Small intestine (tissue), 7 donors: Measurements from ENCODE around the gene ZYX. TPM values are rescaled to one million over a fixed set of nuclear protein-coding genes. Genes with fewer than 3 reads are reported as not detected.
A peak's percentile ranks its signal among the peaks of the same experiment; 100 is the strongest.

Source experiments
- DNase-seq, 2 donors: peaks; one replicate each; pipeline versions ENCODE4 v3.0.0 to v3.0.0-alpha.2; 2013
- FAIRE-seq: peaks from 2 replicates; lab custom pipeline; 2012; peaks lifted over from hg19 to GRCh38; lab: Jason Lieb, UNC
- H3K27ac ChIP-seq, 3 donors: one replicate each; pipeline ENCODE4 v1.5.1; 2013; ENCODE audit warnings: low read length in 2 of 3, mild to moderate bottlenecking in 2 of 3, control low read depth in 1 of 3, inconsistent platforms in 1 of 3, low read depth in 1 of 3, moderate library complexity in 1 of 3
- H3K27me3 ChIP-seq, 3 donors: one replicate each; pipeline ENCODE4 v1.6.1; 2013; ENCODE audit warnings: low read length in 3 of 3, inconsistent platforms in 1 of 3; ENCODE audit not compliant: control insufficient read depth in 3 of 3, insufficient read depth in 3 of 3
- H3K36me3 ChIP-seq, 3 donors: one replicate each; pipeline ENCODE4 v1.6.1; 2013; ENCODE audit warnings: low read length in 3 of 3, inconsistent platforms in 1 of 3, low read depth in 1 of 3, mild to moderate bottlenecking in 1 of 3, moderate library complexity in 1 of 3; ENCODE audit not compliant: control insufficient read depth in 3 of 3, insufficient read depth in 2 of 3
- H3K4me1 ChIP-seq, 3 donors: one replicate each; pipeline ENCODE4 v1.6.1; 2013; ENCODE audit warnings: low read length in 2 of 3, inconsistent platforms in 1 of 3, low read depth in 1 of 3, mild to moderate bottlenecking in 1 of 3, moderate library complexity in 1 of 3; ENCODE audit not compliant: control insufficient read depth in 3 of 3, insufficient read depth in 2 of 3
- H3K4me3 ChIP-seq, 3 donors: one replicate each; pipeline ENCODE4 v1.5.1; 2013; ENCODE audit warnings: low read length in 3 of 3, control low read depth in 1 of 3, inconsistent platforms in 1 of 3, low read depth in 1 of 3, mild to moderate bottlenecking in 1 of 3, moderate library complexity in 1 of 3
- H3K9me3 ChIP-seq, 2 donors: one replicate each; pipeline ENCODE4 v1.6.1; 2013; ENCODE audit warnings: low read depth in 1 of 2, low read length in 1 of 2; ENCODE audit not compliant: control insufficient read depth in 2 of 2, insufficient read depth in 1 of 2
- WGBS, 3 donors: extraction: QIAGEN DNeasy Blood & Tissue Kit; methylation state at CpG; one replicate each; pipeline ENCODE4 v1.1.7; 2013; 5-methylcytosine and 5-hydroxymethylcytosine counted together
- polyA plus RNA-seq, 4 donors: library from polyadenylated mRNA; stranded (reverse) in 3 of 4; unstranded in 1 of 4; fragments of 200-250 nt in 3 of 4; fragments of 120-200 nt in 1 of 4; gene quantifications; one replicate each; pipeline versions ENCODE4 v1.2.1 to v1.2.3, GENCODE V29; 2013
- donor health status: healthy with polysubstance abuse.
- donor health status: control.
- donor health status: control.
- donor health status: Bipolar disorder and iron deficiency.
- donor health status: healthy.

The ZYX gene
- polyA plus RNA-seq, 4 donors = 50.3 to 77.1 (median 62.0) TPM

DNA sequence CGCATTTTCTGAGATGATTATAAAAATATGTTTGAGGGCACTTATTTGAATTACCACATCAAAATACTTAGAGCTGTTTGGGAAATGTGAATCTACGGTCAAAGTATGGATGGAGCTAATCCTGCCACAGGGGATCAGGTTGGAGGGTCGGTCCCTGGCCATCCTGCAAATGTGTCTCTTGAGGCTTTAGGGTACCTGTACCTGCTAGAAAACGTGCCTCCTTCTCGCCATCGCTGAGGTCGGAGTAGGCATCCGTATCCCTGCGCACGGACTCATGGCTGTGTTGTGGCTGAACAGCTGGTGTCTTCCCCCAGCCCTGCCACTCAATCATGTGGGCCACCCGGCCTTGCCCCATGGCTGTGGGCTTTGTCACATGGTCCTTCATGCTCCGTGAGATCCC, 22.5 kb upstream of the ZYX start:
- WGBS, 3 donors = 88 to 91% (median 89%) methylated on average over 12 of the region's 12 CpGs
- no peak for FAIRE-seq
- no peak for DNase-seq
- Histone ChIP-seq H3K36me3 (no peaks in the 10 kb centered on the region), H3K27me3 (peaks cover 4 to 42% (median 10%) of the 10 kb centered on the region in 3 donors), H3K4me3 (no peak overlapping the region), H3K27ac (no peak overlapping the region), H3K9me3 (no peaks in the 10 kb centered on the region), H3K4me1 (peaks cover 2 to 5% (median 3%) of the 10 kb centered on the region in 3 donors)

GRCh38 chr7:143359771-143360353, 21.3 kb upstream of the ZYX start:
- Histone ChIP-seq H3K36me3 (no peaks in the 10 kb centered on the region), H3K27me3 (peaks cover 4 to 54% (median 11%) of the 10 kb centered on the region in 3 donors), H3K4me1 (peaks cover 2 to 5% (median 3%) of the 10 kb centered on the region in 3 donors), H3K9me3 (no peaks in the 10 kb centered on the region), H3K27ac (no peak overlapping the region), H3K4me3 (no peak overlapping the region)
- FAIRE-seq = no peak
- WGBS, 3 donors = 73 to 78% (median 73%) methylated on average over 11 of the region's 11 CpGs
- no peak for DNase-seq

DNA sequence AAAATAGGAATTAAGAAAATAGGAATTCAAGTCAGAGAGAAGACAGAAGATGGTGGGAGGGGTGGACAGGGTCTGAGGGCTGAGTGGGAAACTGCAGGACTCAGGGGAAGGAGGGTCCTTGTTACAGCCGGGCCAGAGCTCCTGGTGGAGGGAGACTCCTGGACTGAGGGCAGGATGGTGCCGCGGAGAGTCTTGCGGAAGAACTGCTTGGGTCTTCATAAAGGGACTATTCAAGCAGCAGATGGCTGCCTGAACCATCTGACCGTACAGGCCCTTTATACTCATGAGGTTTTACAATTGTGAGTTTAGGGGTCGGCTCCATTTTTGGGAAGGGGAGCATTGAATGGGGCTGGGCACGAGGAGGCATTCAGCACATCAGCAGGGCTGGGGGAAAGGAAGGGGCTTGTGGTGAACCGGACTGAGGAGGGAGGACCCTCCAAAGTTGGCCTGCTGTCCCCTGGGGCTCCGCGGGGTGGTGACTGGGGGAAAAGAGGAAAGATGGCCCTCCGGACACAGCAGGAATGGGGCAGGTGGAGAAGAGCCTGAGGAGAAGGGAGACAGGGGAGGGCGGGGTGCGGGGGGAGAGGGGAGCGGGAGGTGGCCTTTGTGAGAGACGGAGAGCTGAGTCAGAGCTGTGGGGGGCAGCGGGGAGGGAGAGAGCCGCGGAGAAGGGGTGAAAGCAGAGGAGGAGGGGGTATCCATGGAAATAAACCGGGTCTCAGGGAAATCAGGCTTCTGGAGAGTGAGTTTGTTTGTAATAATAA, 20.2 kb upstream of the ZYX start:
- 31 to 43% (median 40%) methylated on average over 16 to 19 of the region's 19 CpGs for WGBS, 3 donors
- no peak for DNase-seq
- peaks cover 2 to 5% (median 3%) of the 10 kb centered on the region in 3 donors for H3K4me1 ChIP-seq

DNA sequence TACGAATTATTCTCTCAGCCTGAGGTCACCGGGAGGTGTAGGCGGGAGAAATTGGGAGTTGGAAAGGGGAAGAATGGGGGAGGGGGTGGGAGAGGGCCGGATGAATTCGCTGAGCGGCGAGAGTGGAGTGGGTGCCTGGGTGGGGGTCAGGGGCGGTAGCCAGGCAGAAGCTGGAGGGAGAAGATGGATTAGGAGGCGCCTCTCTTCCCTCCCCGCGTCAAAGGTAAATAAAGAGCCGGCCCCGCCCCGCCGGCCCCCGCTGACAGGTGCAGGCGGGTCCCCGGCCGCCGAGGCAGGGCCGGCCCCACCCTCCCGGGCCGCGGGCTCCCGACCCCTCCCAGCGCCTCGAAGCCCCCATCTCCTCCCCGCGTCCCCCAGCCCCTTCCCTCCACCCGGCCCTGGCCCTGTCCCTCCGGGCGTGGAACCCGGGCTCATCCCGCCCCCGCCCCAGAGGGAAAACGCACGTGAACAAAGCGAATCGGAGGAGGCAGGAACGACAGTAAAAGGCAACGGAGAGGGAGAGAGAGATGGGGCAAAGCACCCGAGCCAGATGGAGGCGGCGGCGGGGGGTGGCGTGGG, 19.5 kb upstream of the ZYX start:
- DNase-seq = no peak
- Histone ChIP-seq H3K27me3 (peaks cover 4 to 61% (median 11%) of the 10 kb centered on the region in 3 donors), H3K27ac (no peak overlapping the region), H3K36me3 (no peaks in the 10 kb centered on the region), H3K9me3 (no peaks in the 10 kb centered on the region), H3K4me1 (peaks cover 2 to 5% (median 3%) of the 10 kb centered on the region in 3 donors), H3K4me3 (peak overlapping the region; percentile 31 to 64 (median 56))
- WGBS, 3 donors = 3 to 5% (median 4%) methylated on average over 29 to 46 of the region's 46 CpGs
- no peak for FAIRE-seq

More for the DNA sequence above, 20.2 kb upstream of the ZYX start:
- Histone ChIP-seq H3K27ac (no peak overlapping the region), H3K9me3 (no peaks in the 10 kb centered on the region), H3K27me3 (peaks cover 4 to 61% (median 11%) of the 10 kb centered on the region in 3 donors), H3K36me3 (no peaks in the 10 kb centered on the region), H3K4me3 (no peak overlapping the region)
- no peak for FAIRE-seq

DNA sequence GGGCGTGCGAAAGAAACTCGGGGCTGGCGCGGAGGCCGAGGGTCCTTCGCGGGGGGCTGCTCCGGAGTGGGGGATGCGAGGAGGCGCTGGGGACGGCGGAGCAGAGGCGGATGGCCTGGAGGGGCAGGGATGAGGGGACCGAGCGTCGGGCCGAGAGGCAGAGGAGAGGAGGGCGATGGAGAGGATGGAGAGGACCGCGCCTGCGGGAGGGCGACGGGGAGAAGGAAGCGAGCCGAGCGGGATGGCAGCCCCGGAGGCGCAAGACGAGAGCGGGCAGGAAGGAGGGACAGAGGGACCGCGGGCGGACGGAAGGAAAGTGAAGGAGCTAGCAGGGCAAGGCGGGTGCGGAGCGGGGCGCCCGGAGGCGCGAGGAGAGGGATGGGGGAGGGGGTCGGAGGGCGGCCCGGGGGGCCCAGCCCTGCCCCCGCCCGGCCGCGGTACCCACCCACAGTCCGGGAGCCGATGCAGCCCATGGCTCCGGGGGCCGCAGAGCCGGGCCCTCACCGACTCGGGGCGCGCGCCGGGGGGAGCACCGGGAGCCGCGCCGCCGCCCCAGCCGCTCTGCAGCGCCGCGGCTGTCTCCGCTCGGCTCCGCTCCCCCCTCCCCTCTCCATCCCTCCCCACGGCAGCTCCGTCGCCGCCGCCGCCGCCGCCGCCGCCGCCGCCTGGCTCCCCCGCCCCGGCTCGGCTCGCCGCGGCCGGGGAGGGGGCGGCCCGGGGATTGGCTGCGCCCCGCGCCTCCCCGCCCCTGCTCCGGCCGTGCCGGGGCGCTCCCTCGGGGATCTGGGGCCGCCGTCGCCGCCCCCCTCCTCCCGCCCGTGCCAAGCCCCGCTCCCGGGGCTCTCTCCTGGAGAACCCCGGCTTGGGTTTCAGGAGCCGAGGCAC, 18.8 kb upstream of the ZYX start, which contains the start of gene FAM131B:
FAM131B (minus strand) TSS at position 583 of the 885 bp plus-strand sequence; CDS start at position 473, 110 bp downstream.
- 0 to 2% (median 1%) methylated on average over 39 to 112 of the region's 112 CpGs for WGBS, 3 donors
- no peak for FAIRE-seq

DNA sequence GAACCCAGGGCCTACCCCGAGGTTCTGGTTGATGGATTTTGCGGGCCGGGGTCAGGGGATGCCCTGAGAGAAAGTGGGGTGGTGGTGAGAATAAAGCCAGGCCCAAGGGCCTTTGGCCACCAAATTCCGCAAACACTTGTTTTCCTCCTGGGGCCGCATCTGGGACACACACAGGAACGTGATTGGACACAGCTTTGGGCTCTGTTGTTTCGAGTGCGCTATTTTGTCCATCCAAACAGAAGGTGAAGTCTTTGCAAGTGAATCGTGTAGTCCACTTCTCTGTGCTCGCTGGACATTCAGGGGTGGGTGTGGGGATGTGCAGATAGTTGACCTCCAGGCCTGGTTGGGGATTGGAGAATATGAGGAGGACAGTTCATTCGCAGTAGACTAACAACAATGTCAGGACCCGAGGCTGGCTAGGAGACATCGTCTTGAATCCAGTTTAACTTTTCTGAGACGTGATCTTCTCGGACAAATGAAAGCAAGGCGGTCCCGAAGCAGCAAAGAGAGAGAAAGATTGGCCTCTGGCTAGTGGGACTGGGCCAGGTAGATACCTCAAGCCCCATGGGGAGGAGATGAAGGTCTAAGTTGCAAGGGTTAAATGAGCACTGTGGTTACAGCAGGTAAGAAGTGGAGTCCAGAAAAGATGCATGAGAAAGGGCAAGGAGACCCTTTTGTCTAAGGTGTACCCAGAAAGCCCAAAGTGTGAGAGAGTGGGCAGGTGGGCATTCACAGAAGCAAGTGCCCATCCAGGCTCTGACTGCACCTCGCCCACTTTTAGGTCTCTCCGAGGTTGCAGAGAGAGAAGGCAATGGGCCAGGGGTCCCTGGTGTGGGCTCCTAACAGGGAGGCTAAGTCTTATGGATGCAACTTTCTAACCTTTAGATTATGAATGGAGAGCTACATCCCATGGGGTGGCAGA, 17.9 kb upstream of the ZYX start:
- no peak overlapping the region for H3K27ac ChIP-seq
- FAIRE-seq (no peak), DNase-seq (no peak)
- WGBS, 3 donors = 59 to 63% (median 61%) methylated on average over 19 of the region's 19 CpGs
- peak overlapping the region in 1 of 3 donors; percentile 64 for H3K4me3 ChIP-seq
- peaks cover 4 to 61% (median 11%) of the 10 kb centered on the region in 3 donors for H3K27me3 ChIP-seq
- no peaks in the 10 kb centered on the region for H3K9me3 ChIP-seq
- peaks cover 3 to 5% (median 3%) of the 10 kb centered on the region in 3 donors for H3K4me1 ChIP-seq
- no peaks in the 10 kb centered on the region for H3K36me3 ChIP-seq

More for the DNA sequence above, 18.8 kb upstream of the ZYX start, which contains the start of gene FAM131B:
- H3K27ac ChIP-seq = no peak within 1 kb of the TSS
- peak within 1 kb of the TSS; percentile 31 to 64 (median 56) for H3K4me3 ChIP-seq
- peak in 1 of 2 donors; percentile 32 for DNase-seq
- H3K36me3 ChIP-seq = no peaks in the 10 kb centered on the region
- peaks cover 4 to 61% (median 11%) of the 10 kb centered on the region in 3 donors for H3K27me3 ChIP-seq
- peaks cover 2 to 5% (median 3%) of the 10 kb centered on the region in 3 donors for H3K4me1 ChIP-seq
- H3K9me3 ChIP-seq = no peaks in the 10 kb centered on the region

- Histone ChIP-seq H3K9me3 (no peaks in the 10 kb centered on the region), H3K27ac (peak overlapping the region in 1 of 3 donors; percentile 9), H3K27me3 (peaks cover 0 to 25% (median 7%) of the 10 kb centered on the region in 3 donors), H3K36me3 (no peaks in the 10 kb centered on the region), H3K4me3 (no peak overlapping the region), H3K4me1 (peaks cover 0 to 7% (median 6%) of the 10 kb centered on the region in 3 donors)
- WGBS, 3 donors = 4 to 59% (median 36%) methylated on average over 4 of the region's 4 CpGs
- FAIRE-seq (no peak), DNase-seq (peak in 1 of 2 donors; percentile 96)
These were observed 13.2 kb upstream of the ZYX start for GRCh38 chr7:143367972-143368371.
